HCT116 (cell line): Measurements from ENCODE around the gene UBE2J2.

Experiments
- CEBPB ChIP-seq: IDR thresholded peaks from 2 replicates; pipeline ENCODE4 v1.6.1; 2012; ENCODE audit warnings: low read depth
- ELF1 ChIP-seq: IDR thresholded peaks from 2 replicates; pipeline ENCODE4 v1.6.1; 2012; ENCODE audit warnings: low read depth, borderline replicate concordance
- EZH2 ChIP-seq: fragments of 200-600 bp; sonication (generic); IDR thresholded peaks from 2 replicates; pipeline ENCODE4 v1.6.1; 2017; ENCODE audit warnings: antibody characterized with exemption, mixed run types
- MAX ChIP-seq: IDR thresholded peaks from 2 replicates; pipeline ENCODE4 v1.6.1; 2012
- POLR2A ChIP-seq: IDR thresholded peaks from 2 replicates; pipeline ENCODE4 v1.7.0; 2011; ENCODE audit warnings: borderline replicate concordance; ENCODE audit not compliant: insufficient read depth, insufficient read length; ENCODE audit errors: extremely low read depth
- POLR2AphosphoS5 ChIP-seq: IDR thresholded peaks from 2 replicates; pipeline ENCODE4 v1.6.1; 2011; ENCODE audit warnings: mild to moderate bottlenecking, low read depth, low read length, moderate library complexity
- SIN3A ChIP-seq: IDR thresholded peaks from 2 replicates; pipeline ENCODE4 v1.6.1; 2012; ENCODE audit warnings: low read depth
- SP1 ChIP-seq: IDR thresholded peaks from 2 replicates; pipeline ENCODE4 v1.6.1; 2012; ENCODE audit warnings: low read depth
- ZNF274 ChIP-seq: fragments of 200-500 bp; sonication (Bioruptor generic); IDR thresholded peaks from 2 replicates; pipeline ENCODE4 v1.6.1; 2014; ENCODE audit warnings: mild to moderate bottlenecking, low read depth, low read length, inconsistent platforms
- TF ChIP-seq, protein P1 (sequence below), 3 experiments: fragments of 200-600 bp in 1 of 3; sonication (generic) in 1 of 3; IDR thresholded peaks in 2 of 3; conservative IDR thresholded peaks in 1 of 3; 2 replicates each; pipeline ENCODE4 v1.5.1; 2012 to 2017; ENCODE audit warnings: low read depth in 2 of 3, low read length in 2 of 3, antibody characterized with exemption in 1 of 3, borderline replicate concordance in 1 of 3, control low read depth in 1 of 3, mild to moderate bottlenecking in 1 of 3, mixed read lengths in 1 of 3, mixed run types in 1 of 3, moderate library complexity in 1 of 3; ENCODE audit not compliant: insufficient read depth in 1 of 3

DNA sequence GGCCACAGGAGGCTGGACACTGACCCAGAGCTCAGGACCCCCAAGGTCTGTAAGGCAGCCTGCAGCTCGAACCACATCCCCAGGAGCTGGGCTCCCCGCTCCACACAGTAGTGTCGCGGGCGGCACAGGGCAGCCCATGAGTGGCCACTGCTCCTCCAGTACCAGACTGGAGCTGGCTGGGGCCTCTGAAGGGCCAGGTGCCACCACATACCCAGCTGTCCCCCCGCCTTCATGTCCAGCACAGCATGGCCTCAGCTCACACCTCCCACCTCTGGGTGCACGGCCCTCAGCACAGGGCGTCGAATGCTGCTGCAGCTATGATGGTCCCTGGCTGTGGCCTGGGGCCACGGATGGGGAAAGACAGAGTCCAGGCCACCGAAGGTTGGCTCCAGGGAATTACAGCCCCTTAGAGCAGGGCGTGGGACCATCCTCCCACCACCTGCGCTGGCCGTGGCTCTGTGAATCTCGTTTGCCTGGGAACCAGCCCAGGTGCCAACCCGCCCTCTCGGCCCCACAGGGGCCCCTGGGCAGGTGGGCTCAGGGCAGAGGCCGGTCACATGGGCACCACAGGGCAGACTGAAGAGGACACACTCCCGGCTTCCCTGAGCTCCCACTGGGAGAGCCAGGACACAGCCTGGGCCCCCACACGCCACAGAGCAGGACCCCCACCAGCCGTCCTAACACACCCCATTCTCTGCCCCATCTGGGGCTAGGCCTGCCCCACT lies 57.6 kb downstream of the UBE2J2 start:
- TF ChIP-seq EZH2 (no peak), SIN3A (no peak), POLR2AphosphoS5 (no peak), MAX (no peak), POLR2A (no peak), ZNF274 (no peak), CEBPB (no peak), ELF1 (no peak), SP1 (no peak)
- TF ChIP-seq, protein P1, sequence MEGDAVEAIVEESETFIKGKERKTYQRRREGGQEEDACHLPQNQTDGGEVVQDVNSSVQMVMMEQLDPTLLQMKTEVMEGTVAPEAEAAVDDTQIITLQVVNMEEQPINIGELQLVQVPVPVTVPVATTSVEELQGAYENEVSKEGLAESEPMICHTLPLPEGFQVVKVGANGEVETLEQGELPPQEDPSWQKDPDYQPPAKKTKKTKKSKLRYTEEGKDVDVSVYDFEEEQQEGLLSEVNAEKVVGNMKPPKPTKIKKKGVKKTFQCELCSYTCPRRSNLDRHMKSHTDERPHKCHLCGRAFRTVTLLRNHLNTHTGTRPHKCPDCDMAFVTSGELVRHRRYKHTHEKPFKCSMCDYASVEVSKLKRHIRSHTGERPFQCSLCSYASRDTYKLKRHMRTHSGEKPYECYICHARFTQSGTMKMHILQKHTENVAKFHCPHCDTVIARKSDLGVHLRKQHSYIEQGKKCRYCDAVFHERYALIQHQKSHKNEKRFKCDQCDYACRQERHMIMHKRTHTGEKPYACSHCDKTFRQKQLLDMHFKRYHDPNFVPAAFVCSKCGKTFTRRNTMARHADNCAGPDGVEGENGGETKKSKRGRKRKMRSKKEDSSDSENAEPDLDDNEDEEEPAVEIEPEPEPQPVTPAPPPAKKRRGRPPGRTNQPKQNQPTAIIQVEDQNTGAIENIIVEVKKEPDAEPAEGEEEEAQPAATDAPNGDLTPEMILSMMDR (IDR thresholded peaks at IDR 0.05 in 2 of 3, conservative IDR thresholded peaks at IDR 0.05 in 1 of 3; ENCODE audit: borderline replicate concordance in 1 of 3, insufficient read depth in 1 of 3, low read depth in 2 of 3, low read length in 2 of 3) = no peak
